ENCODE results near the gene UNKL. TPM values are rescaled to one million over a fixed set of nuclear protein-coding genes. Genes with fewer than 3 reads are reported as not detected.

UNKL gene
- total RNA-seq, 1 experiment from 2014 or later, result 32.0 TPM

GRCh38 chr16:1401758-1402154 is 12.7 kb downstream of the UNKL start:
- H3K27ac Mint-ChIP-seq, result no peak overlapping the region
- Histone ChIP-seq H3K9me3 (ENCODE audit: control insufficient read depth, low read depth, low read length) (no peaks in the 10 kb centered on the region), H3T11ph (ENCODE audit: low read length) (no peak overlapping the region), H2BK5ac (ENCODE audit: insufficient read length, low read length) (no peak overlapping the region), H2BK20ac (ENCODE audit: low read depth, low read length, poor library complexity, severe bottlenecking) (no peak overlapping the region), H3K9ac (ENCODE audit: extremely low read depth, insufficient read length, low read length) (no peak overlapping the region), H2AK5ac (ENCODE audit: insufficient read length, low read length) (no peak overlapping the region), H3K14ac (ENCODE audit: insufficient read depth, low read length) (no peak overlapping the region), H3K18ac (ENCODE audit: insufficient read length, low read depth, low read length) (no peak overlapping the region), H3K4me2 (ENCODE audit: insufficient read depth, insufficient read length, low read length) (no peak overlapping the region), H3K4me1 (ENCODE audit: insufficient read depth, low read length) (no peaks in the 10 kb centered on the region), H3K23ac (ENCODE audit: insufficient read length, low read depth, low read length) (no peak overlapping the region), H3K79me2 (ENCODE audit: insufficient read depth, low read length) (no peaks in the 10 kb centered on the region; the same call in 1 of the 2 replicates), H2BK120ac (ENCODE audit: low read depth, low read length, poor library complexity, severe bottlenecking) (no peak overlapping the region), H2BK12ac (ENCODE audit: insufficient read length, low read depth, low read length) (no peak overlapping the region), H4K20me1 (ENCODE audit: control insufficient read depth, insufficient read depth, insufficient read length) (no peaks in the 10 kb centered on the region), H3K27me3 (ENCODE audit: insufficient read depth, low read length) (no peaks in the 10 kb centered on the region), H4K8ac (replicated peaks; ENCODE audit: insufficient read length, low read depth, low read length) (no peak overlapping the region), H3K4ac (ENCODE audit: low read depth, low read length) (no peak overlapping the region), H2AFZ (ENCODE audit: low read length) (no peak overlapping the region), H3K79me1 (ENCODE audit: insufficient read depth, low read depth, low read length, poor library complexity, severe bottlenecking) (no peaks in the 10 kb centered on the region), H2BK15ac (ENCODE audit: low read depth, low read length) (no peak overlapping the region), H3K23me2 (ENCODE audit: insufficient read length, low read depth, low read length, poor library complexity, severe bottlenecking) (no peaks in the 10 kb centered on the region), H3K56ac (ENCODE audit: insufficient read length, low read depth, low read length) (no peak overlapping the region), H4K5ac (ENCODE audit: insufficient read length, low read depth, low read length) (no peak overlapping the region), H4K91ac (ENCODE audit: insufficient read length, low read depth, low read length) (no peak overlapping the region), H3K27ac (ENCODE audit: insufficient read length, low read depth, low read length) (no peak overlapping the region)
- no peaks in the 10 kb centered on the region for H3K27me3 Mint-ChIP-seq (ENCODE audit: low read depth)
- DNase-seq, result no peak
- no peaks in the 10 kb centered on the region for H3K4me1 Mint-ChIP-seq
- no peak overlapping the region for H3K4me3 Mint-ChIP-seq
- H3K9me3 Mint-ChIP-seq, result no peaks in the 10 kb centered on the region
- WGBS (ENCODE audit: extremely low coverage, insufficient read length, low lambda C conversion rate), result no CpG with 5 or more reads among the region's 13 CpGs
- peaks cover 7 to 30% (median 30%) of the 10 kb centered on the region in 3 experiments; a peak in 6 of 7 replicates for H3K36me3 Mint-ChIP-seq (ENCODE audit: insufficient read depth in 1 of 3, low read depth in 3 of 3)
- TF ChIP-seq CTCF (conservative IDR thresholded peaks at IDR 0.05), result no peak
